A549 (cell line): ENCODE results near the gene PAK4. TPM values are rescaled to one million over a fixed set of nuclear protein-coding genes. Genes with fewer than 3 reads are reported as not detected.
A peak's percentile ranks its signal among the peaks of the same experiment; 100 is the strongest.

ENCODE experiments used
- ATAC-seq, 2 experiments: fragments of 200-7000 bp in 1 of 2; fragments of >200 bp in 1 of 2; cut with Nextera tagmentation in 1 of 2; cut with Tn5 transposase in 1 of 2; 3 replicates each; pipeline versions ENCODE4 v1.8.0 to v1.9.1; 2018 to 2020; ENCODE audit warnings: mild to moderate bottlenecking in 1 of 2, moderate library complexity in 1 of 2
- CTCF ChIA-PET: fragments of 300-600 bp; sonication (Branson Sonifier 250); formaldehyde crosslinking; extraction: SDS; loops from one replicate; lab custom pipeline; 2021; ENCODE audit warnings: antibody characterized with exemption, inconsistent platforms; lab: Yijun Ruan, JAX
- POLR2A ChIA-PET: fragments of 350-600 bp; formaldehyde crosslinking; extraction: SDS; loops from one replicate; lab custom pipeline; 2021; ENCODE audit warnings: antibody characterized with exemption, inconsistent platforms; lab: Yijun Ruan, JAX
- DNase-seq, 2 experiments: peaks; one replicate each; pipeline versions ENCODE4 v3.0.0 to v3.0.0-alpha.2; 2011 to 2016; ENCODE audit warnings: low read depth in 1 of 2, low spot score in 1 of 2
- FAIRE-seq: peaks from 2 replicates; lab custom pipeline; 2011; peaks lifted over from hg19 to GRCh38; lab: Jason Lieb, UNC
- H3K27ac ChIP-seq, 2 experiments: fragments of >200 bp; sonication (Bioruptor Twin); formaldehyde crosslinking; 3 replicates each; pipeline ENCODE4 v1.5.1; 2016 to 2017
- H3K4me1 ChIP-seq: fragments of >200 bp; sonication (Bioruptor Twin); formaldehyde crosslinking; 3 replicates; pipeline ENCODE4 v1.6.1; 2016
- H3K4me2 ChIP-seq: fragments of >200 bp; sonication (Bioruptor Twin); formaldehyde crosslinking; 3 replicates; pipeline ENCODE4 v1.6.1; 2016
- H3K4me3 ChIP-seq: fragments of >200 bp; sonication (Bioruptor Twin); formaldehyde crosslinking; 3 replicates; pipeline ENCODE4 v1.5.1; 2016
- H3K9me3 ChIP-seq: fragments of >200 bp; sonication (Bioruptor Twin); formaldehyde crosslinking; 3 replicates; pipeline ENCODE4 v1.6.1; 2016
- CEBPB ChIP-seq, 2 experiments: fragments of >200 bp in 1 of 2; sonication (Bioruptor Twin) in 1 of 2; formaldehyde crosslinking in 1 of 2; IDR thresholded peaks; 2 replicates each; pipeline ENCODE4 v1.6.1; 2012 to 2016
- CHD2 ChIP-seq: fragments of 150-350 bp; IDR thresholded peaks from 2 replicates; pipeline ENCODE4 v1.6.1; 2014; ENCODE audit warnings: low read length; ENCODE audit not compliant: partially characterized antibody
- CTCF ChIP-seq: fragments of >200 bp; sonication (Bioruptor Twin); formaldehyde crosslinking; IDR thresholded peaks from 3 replicates; pipeline ENCODE4 v1.5.1; 2016
- EHMT2 ChIP-seq: fragments of 200-600 bp; sonication (generic); IDR thresholded peaks from 2 replicates; pipeline ENCODE4 v1.6.1; 2016; ENCODE audit warnings: antibody characterized with exemption, low read depth, mild to moderate bottlenecking, moderate library complexity
- ESRRA ChIP-seq: fragments of 150-350 bp; IDR thresholded peaks from 2 replicates; pipeline ENCODE4 v1.6.1; 2014; ENCODE audit warnings: mild to moderate bottlenecking, low read length, borderline replicate concordance
- FOSB ChIP-seq: fragments of 250-450 bp; sonication (Bioruptor Pico); IDR thresholded peaks from 2 replicates; pipeline ENCODE4 v1.5.0; 2020; ENCODE audit warnings: mild to moderate bottlenecking, moderate library complexity
- FOXS1 ChIP-seq: fragments of 250-450 bp; sonication (Bioruptor Pico); IDR thresholded peaks from 2 replicates; pipeline ENCODE4 v1.5.0; 2020; ENCODE audit warnings: mild to moderate bottlenecking, moderate library complexity
- HES2 ChIP-seq: fragments of >200 bp; sonication (Bioruptor Twin); formaldehyde crosslinking; IDR thresholded peaks from 2 replicates; pipeline ENCODE4 v1.6.1; 2016
- HOXA7 ChIP-seq: fragments of 250-450 bp; sonication (Bioruptor Pico); IDR thresholded peaks from 2 replicates; pipeline ENCODE4 v1.5.0; 2020; ENCODE audit warnings: mild to moderate bottlenecking, moderate library complexity
- HOXB13 ChIP-seq: fragments of 250-450 bp; sonication (Bioruptor Pico); IDR thresholded peaks from 2 replicates; pipeline ENCODE4 v1.5.0; 2020; ENCODE audit warnings: low read depth, mild to moderate bottlenecking, moderate library complexity
- KDM5A ChIP-seq: fragments of 200-600 bp; sonication (generic); IDR thresholded peaks from 2 replicates; pipeline ENCODE4 v1.6.1; 2016; ENCODE audit warnings: antibody characterized with exemption, mild to moderate bottlenecking
- MAX ChIP-seq: IDR thresholded peaks from 2 replicates; pipeline ENCODE4 v1.6.1; 2012
- MAZ ChIP-seq: fragments of 150-350 bp; IDR thresholded peaks from 2 replicates; pipeline ENCODE4 v1.6.1; 2014; ENCODE audit warnings: antibody characterized with exemption, low read depth, low read length, borderline replicate concordance
- MYC ChIP-seq: IDR thresholded peaks from 2 replicates; pipeline ENCODE4 v1.6.1; 2012; ENCODE audit warnings: mild to moderate bottlenecking, inconsistent platforms, low read length, improper control_type of control experiment, borderline replicate concordance
- NFE2L2 ChIP-seq: fragments of 150-350 bp; conservative IDR thresholded peaks from 2 replicates; pipeline ENCODE4 v1.6.1; 2014; ENCODE audit warnings: low read length
- NPAS2 ChIP-seq: fragments of 250-450 bp; sonication (Bioruptor Pico); IDR thresholded peaks from 2 replicates; pipeline ENCODE4 v1.8.0; 2022; ENCODE audit warnings: mild to moderate bottlenecking, moderate library complexity, borderline replicate concordance
- NR3C1 ChIP-seq: fragments of >200 bp; sonication (Bioruptor Twin); formaldehyde crosslinking; IDR thresholded peaks from 3 replicates; pipeline ENCODE4 v1.6.1; 2017
- POLR2A ChIP-seq: IDR thresholded peaks from 2 replicates; pipeline ENCODE4 v1.6.1; 2012; ENCODE audit warnings: mild to moderate bottlenecking, low read length
- ZFP36 ChIP-seq: fragments of 450-650 bp; IDR thresholded peaks from 2 replicates; pipeline ENCODE4 v1.6.1; 2014; ENCODE audit warnings: borderline replicate concordance; ENCODE audit not compliant: partially characterized antibody
- ZNF302 ChIP-seq: fragments of 250-450 bp; sonication (Bioruptor Pico); IDR thresholded peaks from 2 replicates; pipeline ENCODE4 v1.9.0; 2021; ENCODE audit warnings: inconsistent platforms, mild to moderate bottlenecking, moderate library complexity
- WGBS: methylation state at CpG from one replicate; pipeline ENCODE4 v1.1.6; 2017; ENCODE audit errors: missing lambda C conversion rate; 5-methylcytosine and 5-hydroxymethylcytosine counted together
- polyA plus RNA-seq, 4 experiments: library from polyadenylated mRNA; depleted of rRNA in 3 of 4; stranded (reverse); fragments of >200 nt; fragmentation: RNase III in 1 of 4; extraction: RNeasy Plus Mini Kit Qiagen cat#74134 plus additional on column Dnase treatment in 1 of 4; gene quantifications; 2 replicates in 3 of 4; 3 replicates in 1 of 4; pipeline ENCODE4 v1.2.3, GENCODE V29; 2011 to 2017
- TF ChIP-seq, protein P1 (sequence below): fragments of 450-650 bp; IDR thresholded peaks from 2 replicates; pipeline ENCODE4 v1.6.1; 2014; ENCODE audit warnings: antibody characterized with exemption
- TF ChIP-seq, protein P2 (sequence below): fragments of 150-350 bp; IDR thresholded peaks from 2 replicates; pipeline ENCODE4 v1.6.1; 2014; ENCODE audit warnings: low read depth, mild to moderate bottlenecking, low read length
- TF ChIP-seq, protein P3 (sequence below): fragments of 250-450 bp; sonication (Bioruptor Pico); IDR thresholded peaks from 2 replicates; pipeline ENCODE4 v1.5.0; 2020; ENCODE audit warnings: low read depth, mild to moderate bottlenecking, moderate library complexity

Gene PAK4
- polyA plus RNA-seq, 2 of the 4 experiments (the other 2 are of a cell fraction) = 42.9 to 84.2 TPM

GRCh38 chr19:39082745-39083598, 42.6 kb upstream of the PAK4 start:
- Histone ChIP-seq H3K27ac (peak overlapping the region; percentile 13 to 78; a peak in 4 of 6 replicates), H3K4me3 (no peak overlapping the region), H3K4me2 (peak overlapping the region; percentile 27; the same call in 2 of the 3 replicates), H3K9me3 (no peaks in the 10 kb centered on the region), H3K4me1 (peaks cover 32% of the 10 kb centered on the region)
- TF ChIP-seq CEBPB (IDR thresholded peaks at IDR 0.05) = no peak
- no peak for TF ChIP-seq MYC
- no peak for TF ChIP-seq FOXS1
- TF ChIP-seq FOSB (CRISPR knock-in tag) = no peak
- TF ChIP-seq, protein P1, sequence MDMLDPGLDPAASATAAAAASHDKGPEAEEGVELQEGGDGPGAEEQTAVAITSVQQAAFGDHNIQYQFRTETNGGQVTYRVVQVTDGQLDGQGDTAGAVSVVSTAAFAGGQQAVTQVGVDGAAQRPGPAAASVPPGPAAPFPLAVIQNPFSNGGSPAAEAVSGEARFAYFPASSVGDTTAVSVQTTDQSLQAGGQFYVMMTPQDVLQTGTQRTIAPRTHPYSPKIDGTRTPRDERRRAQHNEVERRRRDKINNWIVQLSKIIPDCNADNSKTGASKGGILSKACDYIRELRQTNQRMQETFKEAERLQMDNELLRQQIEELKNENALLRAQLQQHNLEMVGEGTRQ = no peak
- TF ChIP-seq EHMT2 = no peak
- TF ChIP-seq HES2 = no peak
- no peak for DNase-seq
- ChIA-PET POLR2A (no interaction called here), CTCF (interaction anchor here (0.6 to 36.8 kb wide), 14 partner anchors 8 to 315 kb away, joined by 3 to 612 read pairs (median 4); partner anchors contain the start of gene FBXO27)
- 55% methylated on average over 15 of the region's 15 CpGs for WGBS
- FAIRE-seq = peak; percentile 95
- ATAC-seq = no peak

- peak overlapping the region; percentile 27 for H3K4me2 ChIP-seq
- TF ChIP-seq FOXS1 (no peak), HOXA7 (CRISPR knock-in tag) (no peak), NPAS2 (no peak), FOSB (CRISPR knock-in tag) (no peak), CHD2 (no peak), POLR2A (no peak), NFE2L2 (no peak), HOXB13 (CRISPR knock-in tag) (no peak), KDM5A (no peak), NR3C1 (no peak), ZNF302 (CRISPR knock-in tag) (no peak), MAZ (no peak), CTCF (no peak), ESRRA (no peak), ZFP36 (no peak), MAX (no peak), EHMT2 (no peak)
- TF ChIP-seq, protein P1 = no peak
- TF ChIP-seq, protein P2, sequence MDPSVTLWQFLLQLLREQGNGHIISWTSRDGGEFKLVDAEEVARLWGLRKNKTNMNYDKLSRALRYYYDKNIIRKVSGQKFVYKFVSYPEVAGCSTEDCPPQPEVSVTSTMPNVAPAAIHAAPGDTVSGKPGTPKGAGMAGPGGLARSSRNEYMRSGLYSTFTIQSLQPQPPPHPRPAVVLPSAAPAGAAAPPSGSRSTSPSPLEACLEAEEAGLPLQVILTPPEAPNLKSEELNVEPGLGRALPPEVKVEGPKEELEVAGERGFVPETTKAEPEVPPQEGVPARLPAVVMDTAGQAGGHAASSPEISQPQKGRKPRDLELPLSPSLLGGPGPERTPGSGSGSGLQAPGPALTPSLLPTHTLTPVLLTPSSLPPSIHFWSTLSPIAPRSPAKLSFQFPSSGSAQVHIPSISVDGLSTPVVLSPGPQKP = no peak
- TF ChIP-seq, protein P3, sequence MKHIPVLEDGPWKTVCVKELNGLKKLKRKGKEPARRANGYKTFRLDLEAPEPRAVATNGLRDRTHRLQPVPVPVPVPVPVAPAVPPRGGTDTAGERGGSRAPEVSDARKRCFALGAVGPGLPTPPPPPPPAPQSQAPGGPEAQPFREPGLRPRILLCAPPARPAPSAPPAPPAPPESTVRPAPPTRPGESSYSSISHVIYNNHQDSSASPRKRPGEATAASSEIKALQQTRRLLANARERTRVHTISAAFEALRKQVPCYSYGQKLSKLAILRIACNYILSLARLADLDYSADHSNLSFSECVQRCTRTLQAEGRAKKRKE (CRISPR knock-in tag) = no peak
- TF ChIP-seq, all 56 proteins: peak for 0
- Histone ChIP-seq H3K4me3 (peak overlapping the region; percentile 17; the same call in 2 of the 3 replicates), H3K27ac (peak overlapping the region; percentile 13 to 78; a peak in 4 of 6 replicates), H3K4me1 (peaks cover 29% of the 10 kb centered on the region), H3K9me3 (no peaks in the 10 kb centered on the region)
- CTCF ChIA-PET = interaction anchor here (0.6 to 36.8 kb wide), 11 partner anchors 10 to 244 kb away, joined by 3 to 612 read pairs (median 5); partner anchors contain the start of gene FBXO27
- WGBS = 79% methylated on average over 14 of the region's 14 CpGs
- ATAC-seq = peak in 1 of 2 experiments; percentile 2; a peak in 1 of 6 replicates
- DNase-seq = no peak
- POLR2A ChIA-PET = no interaction called here
- FAIRE-seq = no peak
Measured at GRCh38 chr19:39083599-39083982, 42.0 kb upstream of the PAK4 start.
